ENCODE results near the gene CALN1. TPM values are rescaled to one million over a fixed set of nuclear protein-coding genes. Genes with fewer than 3 reads are reported as not detected.

Gene CALN1
- total and polyA plus RNA-seq, 9 donors: under 0.01 to 0.18 (median 0.13) TPM; not detected in 2

GRCh38 chr7:72265071-72265904 lies 146.8 kb downstream of the CALN1 start:
- Histone ChIP-seq H3K27me3 (no peaks in the 10 kb centered on the region), H3K36me3 (no peaks in the 10 kb centered on the region), H3K9me3 (no peaks in the 10 kb centered on the region), H3K4me3 (no peak overlapping the region), H3K4me1 (ENCODE audit: insufficient read depth) (no peaks in the 10 kb centered on the region), H3K27ac (no peak overlapping the region)
- TF ChIP-seq POLR2A (IDR thresholded peaks at IDR 0.05): no peak
- no peak for TF ChIP-seq CTCF (IDR thresholded peaks at IDR 0.05)
- no peak for TF ChIP-seq EP300 (IDR thresholded peaks at IDR 0.05)
- 65 to 68% (median 65%) methylated on average over 7 of the region's 7 CpGs for whole genome bisulfite sequencing, 3 donors
- no peak for DNase-seq
- intact Hi-C loops (cut with DNase I): no loop called here

GRCh38 chr7:72260406-72260805 lies 151.7 kb downstream of the CALN1 start:
- no peaks in the 10 kb centered on the region for H3K4me1 ChIP-seq (ENCODE audit: insufficient read depth)
- H3K36me3 ChIP-seq: no peaks in the 10 kb centered on the region
- DNase-seq: no peak
- H3K9me3 ChIP-seq: no peaks in the 10 kb centered on the region
- intact Hi-C loops (cut with DNase I): no loop called here
- no peak overlapping the region for H3K4me3 ChIP-seq
- H3K27ac ChIP-seq: no peak overlapping the region
- WGBS, 3 donors: 38 to 44% (median 41%) methylated on average over 3 of the region's 3 CpGs
- TF ChIP-seq POLR2A (IDR thresholded peaks at IDR 0.05) (no peak), EP300 (IDR thresholded peaks at IDR 0.05) (no peak), CTCF (IDR thresholded peaks at IDR 0.05) (no peak)
- no peaks in the 10 kb centered on the region for H3K27me3 ChIP-seq

GRCh38 chr7:72258074-72258473 lies 154.1 kb downstream of the CALN1 start:
- no peaks in the 10 kb centered on the region for H3K9me3 ChIP-seq
- TF ChIP-seq EP300 (IDR thresholded peaks at IDR 0.05) (no peak), POLR2A (IDR thresholded peaks at IDR 0.05) (no peak), CTCF (IDR thresholded peaks at IDR 0.05) (no peak)
- intact Hi-C loops (cut with DNase I): no loop called here
- H3K4me1 ChIP-seq (ENCODE audit: insufficient read depth): no peaks in the 10 kb centered on the region
- no peaks in the 10 kb centered on the region for H3K27me3 ChIP-seq
- no peak for DNase-seq
- H3K4me3 ChIP-seq: no peak overlapping the region
- no peak overlapping the region for H3K27ac ChIP-seq
- H3K36me3 ChIP-seq: no peaks in the 10 kb centered on the region
- 52 to 71% (median 56%) methylated on average over 3 of the region's 3 CpGs for WGBS, 3 donors

- Histone ChIP-seq H3K9me3 (no peaks in the 10 kb centered on the region), H3K4me1 (ENCODE audit: insufficient read depth) (no peaks in the 10 kb centered on the region), H3K27me3 (no peaks in the 10 kb centered on the region), H3K36me3 (no peaks in the 10 kb centered on the region), H3K27ac (no peak overlapping the region), H3K4me3 (no peak overlapping the region)
- no peak for DNase-seq
- intact Hi-C loops (cut with DNase I): no loop called here
- TF ChIP-seq CTCF (IDR thresholded peaks at IDR 0.05): no peak
- no peak for TF ChIP-seq POLR2A (IDR thresholded peaks at IDR 0.05)
- no peak for TF ChIP-seq EP300 (IDR thresholded peaks at IDR 0.05)
- WGBS, 3 donors: 69 to 72% (median 71%) methylated on average over 4 of the region's 4 CpGs
These were observed 157.7 kb downstream of the CALN1 start for GRCh38 chr7:72254455-72254854.

Measured in ovary (tissue), 9 donors.